Activated naive CD4-positive, alpha-beta T cell treated with anti-CD3 and anti-CD28 coated beads for 36 hours (primary cell): Measurements from ENCODE around the gene LY6G5C. TPM values are rescaled to one million over a fixed set of nuclear protein-coding genes. Genes with fewer than 3 reads are reported as not detected.

ENCODE experiments used
- CTCF ChIA-PET: fragments of 350-600 bp; sonication (Branson Sonifier 250); formaldehyde crosslinking; loops from one replicate; lab custom pipeline; 2021; ENCODE audit warnings: antibody characterized with exemption; lab: Charles Lee
- DNase-seq: peaks from one replicate; pipeline ENCODE4 v3.0.0-alpha.2; 2020
- H3K27ac Mint-ChIP-seq: one replicate; pipeline ENCODE4 v1.8.0; 2021; ENCODE audit warnings: mild to moderate bottlenecking, mixed read lengths
- H3K27me3 Mint-ChIP-seq: one replicate; pipeline ENCODE4 v1.8.0; 2021; ENCODE audit warnings: low read depth, mixed read lengths
- H3K36me3 Mint-ChIP-seq: one replicate; pipeline ENCODE4 v1.8.0; 2021; ENCODE audit warnings: low read depth, mixed read lengths
- H3K4me1 Mint-ChIP-seq: one replicate; pipeline ENCODE4 v1.8.0; 2021; ENCODE audit warnings: low read depth, mixed read lengths
- H3K4me3 Mint-ChIP-seq: one replicate; pipeline ENCODE4 v1.8.0; 2021; ENCODE audit warnings: mild to moderate bottlenecking, moderate library complexity, mixed read lengths
- H3K9me3 Mint-ChIP-seq: one replicate; pipeline ENCODE4 v1.8.0; 2021; ENCODE audit warnings: mixed read lengths
- intact Hi-C: fragments of 100-400 bp; cut with micrococcal nuclease; formaldehyde crosslinking; loops from one replicate; pipeline ENCODE4 v1.15.1; 2023
- total RNA-seq, 2 experiments: library from RNA; stranded (reverse); gene quantifications; one replicate each; pipeline ENCODE4 v1.2.3, GENCODE V29; 2021

The LY6G5C gene
- total RNA-seq, 2 experiments from 2014 or later, result 0.93 to 1.4 TPM

GRCh38 chr6:31686483-31686882 is 5.6 kb upstream of the LY6G5C start:
- H3K36me3 Mint-ChIP-seq, result peaks cover 7% of the 10 kb centered on the region
- H3K4me1 Mint-ChIP-seq, result peaks cover 5% of the 10 kb centered on the region
- H3K4me3 Mint-ChIP-seq, result no peak overlapping the region
- H3K27me3 Mint-ChIP-seq, result no peaks in the 10 kb centered on the region
- H3K27ac Mint-ChIP-seq, result no peak overlapping the region
- CTCF ChIA-PET, result interaction anchor here (0.6 to 1.0 kb wide), 2 partner anchors 42 to 49 kb away, joined by 3 read pairs; partner anchors contain the start of gene DDAH2
- no peak for DNase-seq
- intact Hi-C loops, result no loop called here
- H3K9me3 Mint-ChIP-seq, result no peaks in the 10 kb centered on the region

- peaks cover 11% of the 10 kb centered on the region for H3K4me1 Mint-ChIP-seq
- H3K9me3 Mint-ChIP-seq, result no peaks in the 10 kb centered on the region
- H3K27me3 Mint-ChIP-seq, result no peaks in the 10 kb centered on the region
- H3K4me3 Mint-ChIP-seq, result no peak overlapping the region
- H3K36me3 Mint-ChIP-seq, result peaks cover 1% of the 10 kb centered on the region
- intact Hi-C loops, result no loop called here
- CTCF ChIA-PET, result interaction anchor here (1.0 kb wide), 1 partner anchor 87 kb away, joined by 6 read pairs; no protein-coding TSS in a partner anchor
- DNase-seq, result no peak
- H3K27ac Mint-ChIP-seq, result no peak overlapping the region
Observed at GRCh38 chr6:31683591-31683990, 2.7 kb upstream of the LY6G5C start.

- no peaks in the 10 kb centered on the region for H3K9me3 Mint-ChIP-seq
- H3K27ac Mint-ChIP-seq, result no peak overlapping the region
- intact Hi-C loops, result loop anchor here (2.0 kb wide), 5 partner anchors 88 to 272 kb away; partner anchors contain the start of gene NEU1
Observed at GRCh38 chr6:31681135-31681671, 336 bp upstream of the LY6G5C start.

GRCh38 chr6:31677955-31678354 is 2.9 kb downstream of the LY6G5C start:
- CTCF ChIA-PET, result interaction anchor here (0.8 to 2.1 kb wide), 3 partner anchors 13 to 186 kb away, joined by 3 to 6 read pairs (median 4); no protein-coding TSS in a partner anchor
- H3K36me3 Mint-ChIP-seq, result peaks cover 5% of the 10 kb centered on the region
- H3K27ac Mint-ChIP-seq, result no peak overlapping the region
- no peak for DNase-seq
- no peaks in the 10 kb centered on the region for H3K27me3 Mint-ChIP-seq
- H3K4me1 Mint-ChIP-seq, result peaks cover 11% of the 10 kb centered on the region
- H3K4me3 Mint-ChIP-seq, result no peak overlapping the region
- no peaks in the 10 kb centered on the region for H3K9me3 Mint-ChIP-seq
- intact Hi-C loops, result no loop called here

More at GRCh38 chr6:31681135-31681671, 336 bp upstream of the LY6G5C start:
- Mint-ChIP-seq H3K36me3 (no peaks in the 10 kb centered on the region), H3K27me3 (no peaks in the 10 kb centered on the region), H3K4me1 (peaks cover 11% of the 10 kb centered on the region), H3K4me3 (peak overlapping the region; percentile 74)
- DNase-seq, result peak; percentile 62
- CTCF ChIA-PET, result interaction anchor here (0.6 to 1.9 kb wide), 12 partner anchors 8 to 271 kb away, joined by 3 to 12 read pairs (median 5); partner anchors contain the start of genes ABHD16A, HSPA1B and MSH5

- CTCF ChIA-PET, result interaction anchor here (0.7 kb wide), 1 partner anchor 38 kb away, joined by 8 read pairs; the partner anchor contains the start of gene LY6G6D
Observed at GRCh38 chr6:31676904-31677303, 4.0 kb downstream of the LY6G5C start.

GRCh38 chr6:31676322-31676903 is 4.5 kb downstream of the LY6G5C start:
- peaks cover 17% of the 10 kb centered on the region for H3K36me3 Mint-ChIP-seq
- intact Hi-C loops, result no loop called here
- H3K27ac Mint-ChIP-seq, result no peak overlapping the region
- CTCF ChIA-PET, result interaction anchor here (0.8 kb wide), 1 partner anchor 275 kb away, joined by 3 read pairs; no protein-coding TSS in a partner anchor
- H3K9me3 Mint-ChIP-seq, result no peaks in the 10 kb centered on the region
- H3K27me3 Mint-ChIP-seq, result no peaks in the 10 kb centered on the region
- no peak for DNase-seq
- H3K4me3 Mint-ChIP-seq, result no peak overlapping the region
- H3K4me1 Mint-ChIP-seq, result peaks cover 9% of the 10 kb centered on the region

More at GRCh38 chr6:31676904-31677303, 4.0 kb downstream of the LY6G5C start:
- H3K27me3 Mint-ChIP-seq, result no peaks in the 10 kb centered on the region
- no peak overlapping the region for H3K4me3 Mint-ChIP-seq
- H3K27ac Mint-ChIP-seq, result peak overlapping the region; percentile 22
- H3K36me3 Mint-ChIP-seq, result peaks cover 13% of the 10 kb centered on the region
- intact Hi-C loops, result no loop called here
- H3K9me3 Mint-ChIP-seq, result no peaks in the 10 kb centered on the region
- peaks cover 11% of the 10 kb centered on the region for H3K4me1 Mint-ChIP-seq
- no peak for DNase-seq

- H3K9me3 Mint-ChIP-seq, result no peaks in the 10 kb centered on the region
- intact Hi-C loops, result loop anchor here (10.0 kb wide), 1 partner anchor 1175 kb away; the partner anchor contains the start of gene PSMB8
- no peak within 1 kb of the TSS for H3K4me3 Mint-ChIP-seq
- no peak for DNase-seq
- peak within 1 kb of the TSS; percentile 19 for H3K27ac Mint-ChIP-seq
- H3K36me3 Mint-ChIP-seq, result peaks cover 53% of the 10 kb centered on the region
- CTCF ChIA-PET, result no interaction called here
- H3K27me3 Mint-ChIP-seq, result no peaks in the 10 kb centered on the region
- H3K4me1 Mint-ChIP-seq, result peaks cover 29% of the 10 kb centered on the region
Observed at GRCh38 chr6:31669676-31670075, 11.2 kb downstream of the LY6G5C start, which contains the start of gene LY6G5B. Gene LY6G5B (plus strand): TSS chr6:31669976. CDS start chr6:31670951, 975 bp downstream.

GRCh38 chr6:31666337-31666965 is 14.4 kb downstream of the LY6G5C start:
- Mint-ChIP-seq H3K36me3 (peaks cover 63% of the 10 kb centered on the region), H3K4me1 (peaks cover 55% of the 10 kb centered on the region), H3K9me3 (no peaks in the 10 kb centered on the region), H3K4me3 (peak overlapping the region; percentile 95), H3K27me3 (no peaks in the 10 kb centered on the region), H3K27ac (peak overlapping the region; percentile 97)
- intact Hi-C loops, result loop anchor here (10.0 kb wide), 1 partner anchor 1178 kb away; the partner anchor contains the start of gene PSMB8
- no peak for DNase-seq
- CTCF ChIA-PET, result interaction anchor here (0.9 to 1.1 kb wide), 4 partner anchors 15 to 125 kb away, joined by 3 to 4 read pairs (median 3); partner anchors contain the start of gene LY6G5C

- Mint-ChIP-seq H3K36me3 (peaks cover 68% of the 10 kb centered on the region), H3K4me3 (peak within 1 kb of the TSS; percentile 95), H3K9me3 (no peaks in the 10 kb centered on the region), H3K4me1 (peaks cover 62% of the 10 kb centered on the region), H3K27ac (peak within 1 kb of the TSS; percentile 97), H3K27me3 (no peaks in the 10 kb centered on the region)
- intact Hi-C loops, result loop anchor here (1.0 to 10.0 kb wide), 13 partner anchors 13 to 1179 kb away; partner anchors contain the start of genes ABHD16A, ATP6V1G2, BAG6 and HSPA1B
- DNase-seq, result peak; percentile 99
- CTCF ChIA-PET, result interaction anchor here (0.9 to 1.2 kb wide), 3 partner anchors 104 to 197 kb away, joined by 3 read pairs; no protein-coding TSS in a partner anchor
Observed at GRCh38 chr6:31665501-31666336, 15.1 kb downstream of the LY6G5C start, which contains the start of gene CSNK2B. Gene CSNK2B (plus strand): TSS chr6:31666080. CDS start chr6:31666832, 752 bp downstream.

GRCh38 chr6:31664790-31665500 is 15.9 kb downstream of the LY6G5C start, which contains the start of gene GPANK1:
Gene GPANK1 (minus strand): TSS chr6:31664997. CDS start chr6:31664478, 519 bp downstream.
- H3K4me1 Mint-ChIP-seq, result peaks cover 65% of the 10 kb centered on the region
- peak; percentile 95 for DNase-seq
- H3K9me3 Mint-ChIP-seq, result no peaks in the 10 kb centered on the region
- CTCF ChIA-PET, result interaction anchor here (0.6 to 1.2 kb wide), 4 partner anchors 11 to 198 kb away, joined by 3 read pairs; no protein-coding TSS in a partner anchor
- H3K27me3 Mint-ChIP-seq, result no peaks in the 10 kb centered on the region
- intact Hi-C loops, result loop anchor here (1.0 to 10.0 kb wide), 14 partner anchors 13 to 1180 kb away; partner anchors contain the start of genes ABHD16A, ATP6V1G2, BAG6 and HSPA1B
- peak within 1 kb of the TSS; percentile 97 for H3K27ac Mint-ChIP-seq
- peaks cover 71% of the 10 kb centered on the region for H3K36me3 Mint-ChIP-seq
- H3K4me3 Mint-ChIP-seq, result peak within 1 kb of the TSS; percentile 95
